Peyer's patch (tissue), 4 donors: Measurements from ENCODE around the gene NT5DC3. TPM values are rescaled to one million over a fixed set of nuclear protein-coding genes. Genes with fewer than 3 reads are reported as not detected.

ENCODE experiments used
- DNase-seq, 3 donors: peaks; one replicate each; pipeline ENCODE4 v3.0.0-alpha.2; 2017 to 2019
- H3K27ac ChIP-seq, 4 donors: fragments of 200-600 bp; sonication (generic); one replicate each; pipeline ENCODE4 v1.5.1; 2016 to 2019
- H3K27me3 ChIP-seq, 2 donors: fragments of 200-600 bp; sonication (generic); one replicate each; pipeline ENCODE4 v1.5.1; 2019
- H3K36me3 ChIP-seq, 3 donors: fragments of 200-600 bp; sonication (generic); one replicate each; pipeline ENCODE4 v1.5.1; 2016 to 2019
- H3K4me1 ChIP-seq, 4 donors: fragments of 200-600 bp; sonication (generic); one replicate each; pipeline ENCODE4 v1.5.1; 2016 to 2019
- H3K4me3 ChIP-seq, 4 donors: fragments of 200-600 bp; sonication (generic); 1 replicate in 3 of 4; 2 replicates in 1 of 4; pipeline ENCODE4 v1.5.1; 2016 to 2019; ENCODE audit warnings: mild to moderate bottlenecking in 1 of 4
- H3K9me3 ChIP-seq, 4 donors: fragments of 200-600 bp; sonication (generic); one replicate each; pipeline ENCODE4 v1.5.1; 2016 to 2019; ENCODE audit warnings: mild to moderate bottlenecking in 1 of 4
- CTCF ChIP-seq, 6 experiments: fragments of 450-650 bp in 4 of 6; fragments of 200-600 bp in 2 of 6; sonication (generic) in 1 of 6; IDR thresholded peaks; one replicate each; pipeline ENCODE4 v1.5.1; 2017 to 2019; ENCODE audit warnings: antibody characterized with exemption in 6 of 6, mild to moderate bottlenecking in 3 of 6, moderate library complexity in 1 of 6
- POLR2A ChIP-seq, 2 donors: fragments of 450-650 bp; IDR thresholded peaks; one replicate each; pipeline ENCODE4 v1.5.1; 2017; ENCODE audit warnings: antibody characterized with exemption in 2 of 2, mild to moderate bottlenecking in 2 of 2, moderate library complexity in 2 of 2
- total RNA-seq, 4 donors: library from RNA; depleted of rRNA; stranded (reverse); fragments of >200 nt; gene quantifications; one replicate each; pipeline ENCODE4 v1.1.0, GENCODE V29; 2016

The NT5DC3 gene
- total RNA-seq = 10 to 100 TPM in 1 of 4 donors, 1 to 10 TPM in 3; 3.9 to 10.2 (median 7.4) TPM

GRCh38 chr12:103840876-103841689, at the start of gene NT5DC3:
Gene NT5DC3 (minus strand): TSS chr12:103841234. CDS start chr12:103841156, 78 bp downstream.
- no peaks in the 10 kb centered on the region for H3K9me3 ChIP-seq
- peak within 1 kb of the TSS; percentile 63 to 89 (median 78) for H3K4me3 ChIP-seq
- peaks cover 0 to 5% (median 0%) of the 10 kb centered on the region in 4 donors for H3K4me1 ChIP-seq
- peak; percentile 77 to 88 (median 87) for DNase-seq
- H3K27me3 ChIP-seq = no peaks in the 10 kb centered on the region
- H3K27ac ChIP-seq = peak within 1 kb of the TSS; percentile 30 to 73 (median 68)
- no peaks in the 10 kb centered on the region for H3K36me3 ChIP-seq
- TF ChIP-seq CTCF (IDR thresholded peaks at IDR 0.05) = peak in 1 of 6 experiments; percentile 29
- TF ChIP-seq POLR2A (IDR thresholded peaks at IDR 0.05) = peak; percentile 53 to 79

- Histone ChIP-seq H3K9me3 (no peaks in the 10 kb centered on the region), H3K27me3 (no peaks in the 10 kb centered on the region), H3K27ac (no peak overlapping the region), H3K4me3 (no peak overlapping the region), H3K4me1 (no peaks in the 10 kb centered on the region), H3K36me3 (no peaks in the 10 kb centered on the region)
- no peak for DNase-seq
- TF ChIP-seq CTCF (IDR thresholded peaks at IDR 0.05) (no peak), POLR2A (IDR thresholded peaks at IDR 0.05) (no peak)
Measured at GRCh38 chr12:103887738-103888137, 46.7 kb upstream of the NT5DC3 start.

DNA sequence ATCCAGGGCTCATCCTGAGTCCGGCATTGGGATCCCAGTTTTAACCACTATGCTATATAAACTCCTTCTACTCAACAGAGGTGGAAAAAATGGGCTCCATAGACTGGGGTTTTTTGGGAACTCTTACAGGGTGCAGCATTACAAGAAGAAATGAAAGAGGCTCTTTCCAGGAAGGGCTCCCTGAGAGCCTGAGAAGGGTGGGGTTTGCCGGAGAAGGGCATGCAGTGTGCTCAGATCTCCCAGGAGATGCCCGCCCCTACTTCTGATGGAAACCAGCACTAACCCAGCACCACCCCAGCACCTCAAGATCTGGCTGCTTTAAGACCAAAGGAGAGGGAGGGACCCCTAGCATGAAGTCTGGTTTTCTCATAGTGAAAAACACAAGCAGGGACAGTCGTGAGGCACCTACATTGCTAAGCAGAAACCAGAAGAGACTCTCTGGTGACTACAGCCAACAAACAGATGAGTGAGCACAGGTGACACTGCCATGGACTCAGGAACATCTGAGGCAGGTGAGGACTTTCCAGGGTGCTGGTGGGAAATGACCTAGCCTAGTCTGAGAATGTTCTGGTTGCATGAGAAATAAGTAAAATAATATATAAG, 45.3 kb upstream of the NT5DC3 start:
- DNase-seq = no peak
- Histone ChIP-seq H3K4me3 (no peak overlapping the region), H3K36me3 (no peaks in the 10 kb centered on the region), H3K27me3 (no peaks in the 10 kb centered on the region), H3K9me3 (no peaks in the 10 kb centered on the region), H3K27ac (no peak overlapping the region), H3K4me1 (no peaks in the 10 kb centered on the region)
- TF ChIP-seq CTCF (IDR thresholded peaks at IDR 0.05) (no peak), POLR2A (IDR thresholded peaks at IDR 0.05) (no peak)

DNA sequence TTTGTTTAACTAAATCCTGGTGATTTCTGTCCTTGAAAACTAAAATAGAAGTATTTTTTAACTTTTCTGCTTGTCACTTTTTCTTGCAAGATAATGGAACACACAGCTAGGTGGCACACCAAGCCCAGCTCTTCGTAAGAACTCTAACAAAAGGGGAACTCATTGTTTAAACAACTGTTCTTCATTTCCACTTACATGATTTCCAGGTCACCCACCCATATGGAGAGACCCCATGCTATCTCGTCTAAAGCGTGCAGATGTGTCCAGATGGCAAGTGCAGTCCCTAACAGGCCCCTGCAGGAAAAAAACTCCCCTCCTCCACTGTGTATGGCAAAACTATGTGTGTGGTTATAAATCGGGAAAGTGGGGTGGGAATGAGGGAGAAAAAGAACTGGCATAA, 43.3 kb upstream of the NT5DC3 start:
- Histone ChIP-seq H3K4me1 (no peaks in the 10 kb centered on the region), H3K27ac (no peak overlapping the region), H3K9me3 (no peaks in the 10 kb centered on the region), H3K27me3 (no peaks in the 10 kb centered on the region), H3K4me3 (no peak overlapping the region), H3K36me3 (no peaks in the 10 kb centered on the region)
- no peak for DNase-seq
- TF ChIP-seq POLR2A (IDR thresholded peaks at IDR 0.05) (no peak), CTCF (IDR thresholded peaks at IDR 0.05) (peak in 4 of 6 experiments; percentile 27 to 43 (median 37))

GRCh38 chr12:103883908-103884307, 42.9 kb upstream of the NT5DC3 start:
- TF ChIP-seq CTCF (IDR thresholded peaks at IDR 0.05) (no peak), POLR2A (IDR thresholded peaks at IDR 0.05) (no peak)

More at GRCh38 chr12:103883908-103884307, 42.9 kb upstream of the NT5DC3 start:
- Histone ChIP-seq H3K9me3 (no peaks in the 10 kb centered on the region), H3K36me3 (no peaks in the 10 kb centered on the region), H3K4me3 (no peak overlapping the region), H3K4me1 (no peaks in the 10 kb centered on the region), H3K27ac (no peak overlapping the region), H3K27me3 (no peaks in the 10 kb centered on the region)
- DNase-seq = no peak
